Middle frontal gyrus (tissue), 1 donor: Measurements from ENCODE around the gene HOXC12.

ENCODE experiments used
- DNase-seq: peaks from one replicate; pipeline ENCODE4 v3.0.0-alpha.2; 2015; ENCODE audit warnings: low spot score; ENCODE audit errors: extremely low spot score

The HOXC12 gene

GRCh38 chr12:53972152-53972702 is 17.5 kb downstream of the HOXC12 start:
- no peak for DNase-seq

GRCh38 chr12:53972722-53973235 is 18.1 kb downstream of the HOXC12 start, which contains the start of gene HOXC11:
Gene HOXC11 (plus strand): TSS chr12:53973126. CDS start chr12:53973242, 116 bp downstream.
- DNase-seq = no peak

GRCh38 chr12:53973236-53974042 is 18.7 kb downstream of the HOXC12 start:
- DNase-seq = no peak

- DNase-seq = no peak
Observed at GRCh38 chr12:53974084-53975063, 19.7 kb downstream of the HOXC12 start, which contains the start of gene HOTAIR. Gene HOTAIR (minus strand): TSS chr12:53974954.

- no peak for DNase-seq
Observed at GRCh38 chr12:53975064-53975471, 20.4 kb downstream of the HOXC12 start.

GRCh38 chr12:53975479-53976152 is 20.9 kb downstream of the HOXC12 start:
- DNase-seq = no peak

- DNase-seq = no peak
Observed at GRCh38 chr12:53976172-53976822, 21.6 kb downstream of the HOXC12 start.

GRCh38 chr12:53976823-53977595 is 22.3 kb downstream of the HOXC12 start:
- DNase-seq = no peak

- DNase-seq = no peak
Observed at GRCh38 chr12:53977596-53978445, 23.1 kb downstream of the HOXC12 start.

- no peak for DNase-seq
Observed at GRCh38 chr12:53978477-53979356, 24.0 kb downstream of the HOXC12 start.

- no peak for DNase-seq
Observed at GRCh38 chr12:53980104-53980801, 25.6 kb downstream of the HOXC12 start.

GRCh38 chr12:53980802-53981496 is 26.2 kb downstream of the HOXC12 start:
- no peak for DNase-seq

GRCh38 chr12:53981634-53982565 is 27.2 kb downstream of the HOXC12 start:
- DNase-seq = no peak

GRCh38 chr12:53982648-53983567 is 28.2 kb downstream of the HOXC12 start:
- no peak for DNase-seq
